Stomach smooth muscle (tissue), 2 donors: ENCODE results near the gene TAOK3.
"Not testable (repeated sequence)": the region's sequence is repeated elsewhere in the genome, so short reads cannot be mapped to it uniquely, and the experiment has no call there.

ENCODE experiments used
- H3K27ac ChIP-seq: one replicate; pipeline ENCODE4 v1.7.0; 2013; ENCODE audit warnings: mild to moderate bottlenecking, low read length, inconsistent platforms
- H3K27me3 ChIP-seq, 2 donors: one replicate each; pipeline ENCODE4 v1.7.0; 2013; ENCODE audit warnings: low read length in 2 of 2; ENCODE audit not compliant: insufficient read depth in 2 of 2, control insufficient read depth in 1 of 2
- H3K36me3 ChIP-seq, 2 donors: one replicate each; pipeline ENCODE4 v1.7.0; 2013; ENCODE audit warnings: low read length in 2 of 2; ENCODE audit not compliant: control insufficient read depth in 2 of 2, insufficient read depth in 2 of 2
- H3K4me1 ChIP-seq: one replicate; pipeline ENCODE4 v1.7.0; 2013; ENCODE audit warnings: low read length; ENCODE audit not compliant: control insufficient read depth, insufficient read depth
- H3K4me3 ChIP-seq, 2 donors: one replicate each; pipeline ENCODE4 v1.7.0; 2013; ENCODE audit warnings: low read length in 2 of 2
- H3K9ac ChIP-seq, 2 donors: one replicate each; pipeline ENCODE4 v1.7.0; 2013; ENCODE audit warnings: low read length in 2 of 2, mild to moderate bottlenecking in 1 of 2
- H3K9me3 ChIP-seq, 2 donors: one replicate each; pipeline ENCODE4 v1.7.0; 2013; ENCODE audit warnings: low read length in 2 of 2; ENCODE audit not compliant: control insufficient read depth in 2 of 2
- donor health status: healthy.
- donor health status: Pancreatic carcinoma.

Gene TAOK3

GRCh38 chr12:118269806-118270205, 102.9 kb downstream of the TAOK3 start:
- Histone ChIP-seq H3K4me3 (no peak overlapping the region), H3K36me3 (no peaks in the 10 kb centered on the region), H3K27me3 (no peaks in the 10 kb centered on the region), H3K27ac (no peak overlapping the region), H3K4me1 (no peaks in the 10 kb centered on the region), H3K9ac (no peak overlapping the region), H3K9me3 (no peaks in the 10 kb centered on the region)

DNA sequence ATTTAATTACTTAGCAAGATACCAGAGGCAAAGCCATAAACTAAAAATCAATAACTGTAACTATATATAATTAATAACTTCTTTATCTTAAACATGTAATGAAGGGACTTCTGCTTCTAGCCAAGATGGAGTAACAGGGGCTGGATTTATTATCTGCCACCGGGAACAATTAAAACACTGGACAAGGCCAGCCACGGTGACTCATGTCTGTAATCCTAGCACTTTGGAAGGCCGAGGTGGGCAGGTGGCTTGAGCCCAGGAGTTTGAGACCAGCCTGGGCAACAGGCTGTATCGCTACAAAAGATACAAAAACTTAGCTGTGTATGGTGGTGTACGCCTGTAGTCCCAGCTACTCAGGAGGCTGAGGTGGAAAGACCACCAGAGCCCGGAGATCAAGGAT, 113.6 kb downstream of the TAOK3 start:
- no peaks in the 10 kb centered on the region for H3K36me3 ChIP-seq
- H3K27ac ChIP-seq = no peak overlapping the region
- H3K9me3 ChIP-seq = no peaks in the 10 kb centered on the region
- H3K9ac ChIP-seq = no peak overlapping the region
- no peak overlapping the region for H3K4me3 ChIP-seq
- no peaks in the 10 kb centered on the region for H3K4me1 ChIP-seq
- no peaks in the 10 kb centered on the region for H3K27me3 ChIP-seq

DNA sequence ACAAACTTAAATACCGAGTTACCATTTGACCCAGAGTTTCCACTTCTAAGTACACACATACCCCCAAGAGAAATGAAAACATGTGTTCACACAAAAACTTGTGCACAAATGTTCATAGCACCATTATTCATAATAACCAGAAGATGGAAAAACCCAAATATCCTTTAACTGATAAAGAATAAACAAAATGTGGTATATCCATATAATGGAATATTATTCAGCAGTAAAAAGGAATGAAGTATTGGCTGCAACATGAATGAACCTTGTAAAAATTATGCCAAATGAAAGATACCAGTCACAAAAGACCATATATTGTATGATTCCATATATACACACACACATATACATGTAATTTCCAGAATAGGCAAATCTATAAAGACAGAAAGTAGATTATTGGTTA, 116.4 kb downstream of the TAOK3 start:
- Histone ChIP-seq H3K36me3 (no peaks in the 10 kb centered on the region), H3K27me3 (no peaks in the 10 kb centered on the region), H3K9me3 (no peaks in the 10 kb centered on the region), H3K4me3 (no peak overlapping the region), H3K9ac (no peak overlapping the region), H3K27ac (no peak overlapping the region), H3K4me1 (no peaks in the 10 kb centered on the region)

GRCh38 chr12:118249547-118249946, 123.2 kb downstream of the TAOK3 start:
- Histone ChIP-seq H3K4me3 (no peak overlapping the region), H3K36me3 (no peaks in the 10 kb centered on the region), H3K27me3 (no peaks in the 10 kb centered on the region), H3K9ac (no peak overlapping the region), H3K27ac (no peak overlapping the region), H3K9me3 (no peaks in the 10 kb centered on the region), H3K4me1 (no peaks in the 10 kb centered on the region)

GRCh38 chr12:118245886-118246285, 126.8 kb downstream of the TAOK3 start:
- H3K4me3 ChIP-seq, H3K9me3 ChIP-seq, H3K9ac ChIP-seq, H3K4me1 ChIP-seq, H3K27ac ChIP-seq, H3K27me3 ChIP-seq, H3K36me3 ChIP-seq: not testable (repeated sequence)

- Histone ChIP-seq H3K9ac (no peak overlapping the region), H3K36me3 (peaks cover 7 to 9% of the 10 kb centered on the region in 2 donors)
Measured at GRCh38 chr12:118238888-118239287, 133.8 kb downstream of the TAOK3 start.

DNA sequence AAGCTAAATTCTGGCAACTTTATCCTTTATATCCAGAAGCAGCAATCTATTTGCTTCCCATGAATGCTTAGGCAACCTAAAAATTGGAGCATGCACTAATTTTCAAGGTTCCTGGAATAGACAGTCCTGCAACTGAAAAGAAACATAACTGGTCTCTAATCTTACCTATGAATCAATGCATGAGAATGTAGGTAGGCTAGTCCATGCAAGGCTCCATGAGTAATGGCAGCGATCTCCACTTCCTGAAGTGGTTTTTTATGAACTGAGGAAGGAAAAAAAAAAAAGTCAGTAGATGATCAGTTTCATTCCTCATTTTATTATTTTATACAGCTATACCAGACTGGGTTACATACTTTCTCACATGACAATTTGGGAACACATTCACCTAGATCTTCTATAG, 134.8 kb downstream of the TAOK3 start:
- Histone ChIP-seq H3K4me1 (no peaks in the 10 kb centered on the region), H3K9me3 (no peaks in the 10 kb centered on the region), H3K4me3 (no peak overlapping the region), H3K36me3 (peaks cover 7 to 9% of the 10 kb centered on the region in 2 donors), H3K27me3 (no peaks in the 10 kb centered on the region), H3K9ac (no peak overlapping the region), H3K27ac (no peak overlapping the region)

More at GRCh38 chr12:118238888-118239287, 133.8 kb downstream of the TAOK3 start:
- H3K9me3 ChIP-seq = no peaks in the 10 kb centered on the region
- no peaks in the 10 kb centered on the region for H3K4me1 ChIP-seq
- no peak overlapping the region for H3K27ac ChIP-seq
- H3K4me3 ChIP-seq = no peak overlapping the region
- no peaks in the 10 kb centered on the region for H3K27me3 ChIP-seq

- H3K9me3 ChIP-seq = no peaks in the 10 kb centered on the region
- no peak overlapping the region for H3K9ac ChIP-seq
- no peak overlapping the region for H3K27ac ChIP-seq
- H3K36me3 ChIP-seq = peaks cover 7 to 9% of the 10 kb centered on the region in 2 donors
- H3K27me3 ChIP-seq = no peaks in the 10 kb centered on the region
- H3K4me3 ChIP-seq = no peak overlapping the region
- no peaks in the 10 kb centered on the region for H3K4me1 ChIP-seq
Measured at GRCh38 chr12:118237052-118237665, 135.5 kb downstream of the TAOK3 start.

- H3K27ac ChIP-seq = no peak overlapping the region
- H3K9ac ChIP-seq = no peak overlapping the region
- H3K27me3 ChIP-seq = no peaks in the 10 kb centered on the region
- H3K36me3 ChIP-seq = no peaks in the 10 kb centered on the region
- no peak overlapping the region for H3K4me3 ChIP-seq
- H3K9me3 ChIP-seq = no peaks in the 10 kb centered on the region
- H3K4me1 ChIP-seq = no peaks in the 10 kb centered on the region
Measured at GRCh38 chr12:118220702-118221101, 152.0 kb downstream of the TAOK3 start.

GRCh38 chr12:118219772-118220171, 152.9 kb downstream of the TAOK3 start:
- Histone ChIP-seq H3K27me3 (no peaks in the 10 kb centered on the region), H3K9me3 (no peaks in the 10 kb centered on the region), H3K9ac (no peak overlapping the region), H3K36me3 (no peaks in the 10 kb centered on the region), H3K4me1 (no peaks in the 10 kb centered on the region), H3K27ac (no peak overlapping the region), H3K4me3 (no peak overlapping the region)

DNA sequence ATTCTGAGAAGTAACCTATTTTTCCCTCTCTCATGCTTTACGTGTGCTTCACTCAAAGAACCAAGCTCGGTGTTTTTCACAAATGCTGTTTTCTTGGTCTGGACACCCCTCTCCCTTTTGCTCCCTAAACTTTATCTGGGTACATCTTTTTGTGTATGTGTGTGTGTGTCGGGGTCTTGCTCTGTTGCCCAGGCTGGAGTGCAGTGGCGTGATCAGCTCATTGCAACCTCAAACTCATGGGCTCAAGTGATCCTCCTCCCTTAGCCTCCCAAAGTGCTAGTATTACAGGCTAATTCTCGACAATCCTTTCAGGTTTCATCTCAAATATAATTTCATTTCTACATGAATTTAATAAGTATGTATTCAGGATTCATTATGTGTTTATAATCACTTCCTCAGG, 153.6 kb downstream of the TAOK3 start:
- Histone ChIP-seq H3K9ac (no peak overlapping the region), H3K36me3 (no peaks in the 10 kb centered on the region), H3K4me3 (no peak overlapping the region), H3K9me3 (no peaks in the 10 kb centered on the region), H3K27me3 (no peaks in the 10 kb centered on the region), H3K27ac (no peak overlapping the region), H3K4me1 (no peaks in the 10 kb centered on the region)
